ENCODE measurements around the gene ITGB1.
"Not testable (repeated sequence)": the region's sequence is repeated elsewhere in the genome, so short reads cannot be mapped to it uniquely, and the experiment has no call there.

The ITGB1 gene

DNA sequence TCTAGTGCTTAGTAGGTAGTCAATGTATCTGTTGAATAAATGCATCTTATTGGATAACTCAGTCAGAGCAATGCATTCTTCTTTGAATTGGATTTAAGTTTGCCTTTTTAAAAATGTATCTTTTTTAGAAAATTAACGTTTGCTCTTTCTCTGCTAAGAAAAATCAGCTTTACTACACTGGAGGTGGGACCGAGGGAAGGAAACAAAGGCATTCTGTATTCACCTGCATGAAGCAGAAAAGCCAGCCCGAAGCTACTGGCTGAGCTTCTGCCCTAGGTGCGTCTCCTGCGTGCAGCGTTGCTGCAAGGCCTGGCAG, 22.2 kb upstream of the ITGB1 start:
- DNase-seq: no peak

- DNase-seq: not testable (repeated sequence)
Observed at GRCh38 chr10:32979719-32980118, 21.7 kb upstream of the ITGB1 start.

- no peak for DNase-seq
Observed at GRCh38 chr10:32979041-32979440, 21.0 kb upstream of the ITGB1 start.

DNA sequence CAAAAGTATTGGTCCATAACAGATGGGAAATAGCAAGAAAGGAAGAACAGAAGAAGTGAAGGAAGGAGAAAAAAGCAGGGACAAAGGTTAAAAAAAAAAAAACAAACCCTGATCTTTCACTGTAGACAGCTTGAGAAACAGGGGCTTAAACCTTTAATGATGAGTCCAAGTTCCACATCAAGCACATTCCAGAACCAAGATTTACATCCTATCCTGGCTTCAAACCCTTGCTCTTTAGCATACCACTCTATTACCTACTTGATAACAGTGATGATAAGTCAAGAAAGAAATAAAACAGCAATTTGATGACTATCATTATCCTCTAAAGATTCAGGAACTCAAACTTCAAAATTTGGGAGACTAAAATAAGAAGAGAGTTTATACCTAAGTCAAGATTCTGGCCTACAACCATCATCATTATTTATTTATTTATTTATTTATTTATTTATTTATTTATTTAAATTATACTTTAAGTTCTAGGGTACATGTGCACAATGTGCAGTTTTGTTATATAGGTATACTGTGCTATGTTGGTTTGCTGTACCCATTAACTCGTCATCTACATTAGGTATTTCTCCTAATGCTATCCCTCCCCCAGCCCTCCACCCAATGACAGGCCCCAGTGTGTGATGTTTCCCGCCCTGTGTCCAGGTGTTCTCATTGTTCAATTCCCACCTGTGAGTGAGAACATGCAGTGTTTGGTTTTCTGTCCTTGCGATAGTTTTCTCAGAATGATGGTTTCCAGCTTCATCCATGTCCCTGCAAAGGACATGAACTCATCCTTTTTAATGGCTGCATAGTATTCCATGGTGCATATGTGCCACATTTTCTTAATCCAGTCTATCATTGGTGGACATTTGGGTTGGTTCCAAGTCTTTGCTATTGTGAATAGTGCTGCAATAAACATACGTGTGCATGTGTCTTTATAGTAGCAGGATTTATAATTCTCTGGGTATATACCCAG, 20.1 kb upstream of the ITGB1 start:
- DNase-seq: not testable (repeated sequence)

DNA sequence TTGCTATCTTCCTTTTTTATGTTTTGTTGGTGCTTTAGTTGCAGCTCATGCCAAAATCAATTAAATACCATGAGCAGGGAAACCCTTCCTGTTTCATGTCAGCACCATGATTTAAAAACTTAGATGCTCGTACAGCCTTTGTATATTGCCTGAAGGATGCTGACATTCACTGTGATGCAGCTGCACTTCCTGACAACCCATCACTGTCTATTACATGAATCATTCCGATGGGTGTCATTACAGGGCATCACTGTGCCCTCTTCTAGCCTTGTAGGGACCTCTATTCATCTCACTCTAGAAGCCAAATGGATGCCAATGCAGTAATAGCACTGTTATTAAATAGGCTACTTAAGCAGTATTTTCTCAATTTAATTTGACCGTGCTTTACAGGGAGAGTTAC, 18.3 kb upstream of the ITGB1 start:
- no peak for DNase-seq

DNA sequence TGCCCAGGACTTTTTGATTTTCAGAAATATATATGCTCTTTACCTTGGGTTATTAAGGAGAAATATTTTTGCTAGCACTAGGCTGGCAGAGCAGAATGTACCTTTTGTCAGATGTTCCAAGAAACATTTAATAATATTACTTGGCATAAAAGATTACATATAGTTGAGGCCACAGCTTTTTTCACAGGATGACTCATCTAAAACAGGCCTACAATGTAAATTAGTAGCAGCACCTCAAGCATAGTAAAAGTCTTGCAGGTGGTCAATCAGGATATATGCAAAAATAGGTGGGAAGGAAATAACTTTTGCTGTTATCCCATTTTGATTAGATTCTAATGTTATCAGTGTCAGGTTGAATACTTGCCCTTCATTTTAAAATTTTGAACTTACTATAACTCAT, 14.9 kb upstream of the ITGB1 start:
- DNase-seq: no peak

- DNase-seq: no peak
Observed at GRCh38 chr10:32972460-32972859, 14.4 kb upstream of the ITGB1 start.

GRCh38 chr10:32971536-32972091, 13.6 kb upstream of the ITGB1 start:
- no peak for DNase-seq

GRCh38 chr10:32970910-32971309, 12.9 kb upstream of the ITGB1 start:
- DNase-seq: no peak

DNA sequence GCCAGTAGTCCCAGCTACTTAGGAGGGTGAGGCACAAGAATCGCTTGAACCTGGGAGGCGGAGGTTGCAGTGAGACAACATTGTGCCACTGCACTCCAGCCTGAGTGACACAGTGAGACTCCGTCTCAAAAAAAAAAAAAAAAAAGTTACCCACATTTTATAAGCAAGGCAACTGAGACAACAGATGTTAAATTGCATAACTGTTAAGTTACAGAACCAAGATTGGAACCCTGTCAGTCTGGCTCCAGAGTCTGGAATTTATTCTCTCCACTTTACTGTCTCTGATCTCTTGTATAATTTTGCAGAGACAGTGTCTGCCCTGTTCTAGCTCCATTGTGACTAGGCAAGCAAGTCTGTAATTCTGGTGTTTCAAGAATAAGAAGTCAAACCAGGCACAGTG, 6.2 kb upstream of the ITGB1 start:
- DNase-seq: no peak

GRCh38 chr10:32963096-32963495, 5.1 kb upstream of the ITGB1 start:
- no peak for DNase-seq

- no peak for DNase-seq
Observed at GRCh38 chr10:32962521-32962920, 4.5 kb upstream of the ITGB1 start.

DNA sequence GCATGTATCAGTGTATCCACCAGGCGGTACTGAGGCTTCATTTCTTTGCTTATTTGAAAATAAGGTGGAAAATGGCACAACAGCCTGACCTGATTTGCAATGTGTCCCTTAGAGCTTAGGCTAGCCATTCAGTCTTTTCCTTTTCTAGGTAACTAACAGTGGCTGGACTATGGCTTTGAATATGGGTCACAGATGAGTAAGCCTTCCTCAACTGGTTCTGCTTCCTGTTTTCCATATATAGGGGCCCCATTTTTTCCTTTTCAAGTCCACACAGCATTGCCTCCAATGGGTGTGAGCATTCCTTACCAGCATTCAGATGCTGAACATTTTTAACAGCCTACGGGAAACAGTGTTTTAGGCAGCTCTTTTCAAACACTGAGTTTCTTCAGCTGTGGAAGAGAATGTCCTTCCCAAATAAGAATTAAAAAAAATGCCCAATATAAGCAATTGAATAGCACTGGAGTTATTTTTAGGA, 3.9 kb upstream of the ITGB1 start:
- no peak for DNase-seq

DNA sequence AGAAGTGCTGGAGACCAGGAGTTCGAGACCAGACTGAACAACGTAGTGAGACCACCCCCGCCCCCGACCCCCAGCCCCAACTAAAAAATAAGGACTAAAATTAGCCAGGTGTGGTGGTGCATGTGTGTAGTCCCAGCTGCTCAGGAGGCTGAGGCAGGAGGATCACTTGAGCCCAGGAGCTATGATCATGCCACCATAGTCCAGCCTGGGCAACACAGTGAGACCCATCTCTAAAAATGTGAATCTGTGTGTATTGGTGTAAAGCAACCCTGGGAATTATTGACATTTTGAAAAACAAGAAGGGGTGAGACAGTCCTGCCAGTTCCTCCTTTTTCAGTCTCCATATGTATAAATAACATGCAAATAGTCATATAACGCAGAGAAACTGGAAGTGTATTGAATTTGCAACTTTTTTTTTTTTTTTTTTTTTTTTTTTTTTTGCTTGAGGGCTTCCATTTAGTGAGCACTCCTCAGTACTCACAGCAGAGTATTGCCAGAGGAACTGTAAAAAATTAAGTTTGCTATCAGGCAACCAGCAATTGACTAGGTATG, 3.4 kb upstream of the ITGB1 start:
- no peak for DNase-seq

DNA sequence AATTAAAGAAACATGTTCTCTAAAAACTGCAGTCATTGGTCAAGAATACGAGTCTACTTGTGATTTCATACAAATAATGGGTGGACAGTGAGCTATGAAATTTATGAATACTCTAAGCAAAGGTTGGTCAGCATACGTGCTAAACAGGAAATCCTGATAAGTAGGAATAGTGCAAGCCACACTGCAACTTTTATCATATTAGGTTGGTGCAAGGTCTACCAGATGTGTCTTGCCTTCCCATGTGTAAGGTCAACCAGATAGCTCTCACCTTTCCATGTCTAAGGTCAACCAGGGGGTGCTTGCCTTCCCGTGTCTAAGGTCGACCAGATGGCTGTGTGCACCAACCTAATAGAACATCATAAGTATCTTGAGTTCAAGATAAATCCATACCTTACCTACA, 2.0 kb upstream of the ITGB1 start:
- no peak for DNase-seq

- DNase-seq: no peak
Observed at GRCh38 chr10:32959006-32959920, 1.2 kb upstream of the ITGB1 start.

DNA sequence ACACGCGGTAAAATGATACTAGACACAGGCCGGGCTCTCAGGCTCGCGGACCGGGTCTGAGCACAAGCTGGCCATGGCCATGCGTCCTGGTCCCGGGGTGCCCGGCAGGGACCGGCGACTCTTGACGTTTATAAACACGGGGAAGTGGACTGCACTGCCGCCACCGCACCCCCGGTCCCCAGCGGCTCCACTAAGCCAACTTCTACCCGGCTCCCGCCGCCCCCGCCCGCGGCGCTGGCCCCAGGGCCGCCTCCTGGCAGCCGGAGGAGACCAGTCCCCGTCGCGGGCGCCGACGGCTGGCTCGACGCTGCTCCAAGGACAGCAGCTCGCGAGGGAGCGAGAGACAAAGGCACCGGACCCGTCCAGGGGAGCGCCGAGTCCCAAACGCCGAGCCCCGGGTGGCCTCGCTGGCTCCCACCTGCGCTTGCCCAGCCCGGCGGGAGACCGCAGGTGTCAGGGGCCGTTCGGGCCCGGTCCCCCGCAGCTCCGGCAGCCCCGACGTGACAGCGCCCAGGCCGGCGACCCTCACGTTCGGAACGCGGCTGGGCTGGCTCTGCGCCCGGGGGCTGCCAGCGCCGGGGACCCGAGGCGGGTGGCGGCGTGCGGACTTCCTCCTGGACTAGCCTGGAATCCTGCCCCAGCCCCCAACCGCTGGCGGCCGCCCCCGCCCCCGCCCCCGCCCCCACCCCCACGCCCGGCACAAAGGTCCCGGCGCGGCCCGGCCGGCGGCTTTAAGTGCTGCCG, 517 bp downstream of the ITGB1 start:
- DNase-seq: no peak

- no peak for DNase-seq
Observed at GRCh38 chr10:32956365-32957197, 1.4 kb downstream of the ITGB1 start.

GRCh38 chr10:32955790-32956189, 2.2 kb downstream of the ITGB1 start:
- no peak for DNase-seq

- no peak for DNase-seq
Observed at GRCh38 chr10:32955299-32955772, 2.7 kb downstream of the ITGB1 start.

Measured in activated CD4-positive, alpha-beta T cell treated with anti-CD3 and anti-CD28 coated beads for 1 hour (primary cell).